DMS153 treated with DMSO at 0.1 percent for 48 hours (cell line): ENCODE measurements around the gene CNPY1.
"Not testable (repeated sequence)": the region's sequence is repeated elsewhere in the genome, so short reads cannot be mapped to it uniquely, and the experiment has no call there.

ENCODE experiments used
- DNase-seq: peaks from one replicate; lab custom pipeline; 2025; ENCODE audit not compliant: unreplicated experiment; lab: John Stamatoyannopoulos, UW

The CNPY1 gene

GRCh38 chr7:155534691-155535090 is 11.7 kb downstream of the CNPY1 start:
- no peak for DNase-seq

GRCh38 chr7:155533827-155534690 is 12.3 kb downstream of the CNPY1 start:
- DNase-seq: no peak

DNA sequence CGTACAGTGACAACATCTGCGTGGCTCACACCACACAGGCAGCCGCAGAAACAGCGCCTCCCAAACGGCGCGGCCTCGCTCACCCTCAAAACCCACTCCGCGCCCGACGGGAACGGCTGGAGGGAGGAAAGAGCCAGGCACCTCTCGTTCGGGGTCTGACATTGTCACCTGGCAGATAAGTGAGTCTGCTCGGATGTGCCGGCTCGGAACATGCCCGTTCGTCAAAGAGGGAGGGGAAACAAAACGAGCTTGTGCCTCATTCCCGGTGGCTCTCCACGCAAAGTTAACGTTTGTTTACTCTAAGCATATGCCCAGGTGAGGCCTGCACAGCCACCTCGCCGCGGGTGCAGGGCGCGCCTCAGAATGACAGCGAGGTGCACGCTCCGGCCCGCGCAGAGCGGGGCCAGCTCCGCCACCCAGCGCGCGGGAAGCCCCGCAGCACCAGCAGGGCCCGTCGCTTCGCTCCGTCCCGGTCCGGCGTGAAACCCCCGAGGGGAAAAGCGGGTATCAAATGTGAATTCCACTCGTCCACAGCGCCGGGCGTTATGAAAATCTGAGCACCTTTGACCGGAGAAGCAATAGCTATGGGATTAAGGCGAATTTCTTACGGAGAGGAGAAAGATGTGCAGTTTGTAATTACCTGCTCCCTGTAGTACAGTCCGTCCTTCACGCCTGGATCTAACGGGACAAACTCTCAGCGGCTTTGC is 13.1 kb downstream of the CNPY1 start:
- no peak for DNase-seq

DNA sequence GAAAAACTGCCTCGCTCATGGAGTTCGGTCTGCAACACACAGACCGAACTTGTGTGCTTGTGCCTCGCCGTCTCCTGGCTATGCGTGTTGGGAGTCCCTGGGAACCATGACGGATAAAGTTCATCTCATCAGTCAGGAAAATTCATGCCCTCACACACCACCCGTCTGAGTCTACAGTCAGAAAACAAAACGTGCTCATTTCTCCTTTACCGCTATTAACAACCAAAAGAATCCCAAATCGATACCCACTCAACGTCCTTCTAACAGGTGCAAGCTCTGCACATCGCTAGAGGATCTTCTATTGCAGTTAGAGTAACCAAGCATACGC is 13.6 kb downstream of the CNPY1 start:
- DNase-seq: no peak

DNA sequence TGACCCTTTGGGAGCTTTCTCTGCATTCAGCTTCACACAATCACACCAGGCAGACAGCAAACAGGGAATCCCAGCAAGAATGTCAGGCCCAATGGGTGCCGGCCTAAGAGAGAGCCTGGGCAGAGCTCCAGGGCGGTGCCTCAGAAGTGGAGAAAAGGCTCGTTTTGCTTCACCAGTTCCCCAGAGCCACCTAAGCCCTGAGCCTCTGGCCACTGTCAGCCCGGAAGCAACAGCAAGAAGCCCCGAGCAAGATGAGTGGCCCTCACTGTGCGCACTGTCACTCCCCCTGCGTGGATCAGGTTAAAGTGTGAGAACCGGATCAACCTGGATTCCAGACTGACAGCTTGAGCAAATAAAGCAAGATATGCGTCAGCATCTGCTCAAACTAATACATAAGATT is 14.7 kb downstream of the CNPY1 start:
- DNase-seq: no peak

DNA sequence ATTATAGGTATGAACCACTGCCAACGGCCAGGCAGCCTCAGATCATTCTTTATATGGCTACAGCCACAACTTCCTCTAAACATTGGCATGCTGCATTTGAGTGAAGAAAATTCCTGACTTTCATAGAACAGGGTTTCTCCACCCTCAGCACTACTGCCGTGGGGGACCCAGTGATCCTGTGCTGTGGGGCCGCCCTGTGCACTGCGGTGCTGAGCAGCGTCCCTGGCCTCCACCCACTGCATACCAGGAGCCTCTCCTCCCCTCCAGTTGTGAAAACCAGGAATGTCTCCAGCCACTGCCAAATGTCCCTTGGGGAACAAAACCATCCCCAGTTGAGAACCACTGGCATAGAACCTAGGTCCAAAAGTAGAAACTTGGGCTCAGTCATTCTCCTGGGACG is 15.8 kb downstream of the CNPY1 start:
- DNase-seq: no peak

- DNase-seq: no peak
Observed at GRCh38 chr7:155529845-155530244, 16.5 kb downstream of the CNPY1 start.

GRCh38 chr7:155529346-155529745 is 17.0 kb downstream of the CNPY1 start:
- no peak for DNase-seq

DNA sequence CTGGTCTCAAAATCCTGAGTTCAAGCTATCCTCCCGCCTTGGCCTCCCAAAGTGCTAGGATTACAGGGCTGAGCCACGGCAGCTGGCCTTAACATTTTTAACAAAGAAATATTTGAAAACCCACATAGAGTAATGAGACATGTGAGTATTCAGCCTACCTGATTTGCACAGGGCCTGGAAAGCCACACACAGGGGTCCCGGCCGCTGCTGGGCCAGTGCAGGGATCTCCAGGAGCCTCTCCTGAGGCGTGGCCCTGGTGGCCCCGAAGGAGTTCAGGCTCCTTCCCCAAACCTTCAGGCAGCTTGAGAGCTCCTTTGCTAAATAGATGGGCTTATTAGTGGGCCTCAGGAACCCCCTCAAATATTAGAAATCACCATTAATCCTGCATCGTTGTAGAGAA is 18.7 kb downstream of the CNPY1 start:
- DNase-seq: no peak

DNA sequence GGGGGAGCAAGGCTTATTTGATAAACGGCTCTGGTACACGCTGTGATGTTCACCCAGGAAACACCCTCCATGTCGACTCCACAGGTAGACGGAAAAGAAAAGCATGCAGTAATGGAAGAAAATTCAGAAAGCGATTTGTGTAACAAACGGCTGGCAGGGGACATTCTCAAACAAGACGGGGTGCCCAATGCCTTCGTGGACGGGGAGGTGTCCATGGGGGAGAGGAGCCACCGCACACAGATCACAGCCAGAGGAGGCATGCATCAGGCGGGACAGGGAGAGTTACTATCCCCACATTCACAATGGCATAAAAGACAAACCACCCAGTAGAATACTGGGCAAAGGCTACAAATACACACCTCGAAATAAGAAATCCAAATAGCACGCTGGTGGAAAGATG is 20.1 kb downstream of the CNPY1 start:
- no peak for DNase-seq

- DNase-seq: no peak
Observed at GRCh38 chr7:155524018-155524556, 22.3 kb downstream of the CNPY1 start.

- DNase-seq: no peak
Observed at GRCh38 chr7:155523168-155523675, 23.1 kb downstream of the CNPY1 start.

GRCh38 chr7:155521743-155522398 is 24.5 kb downstream of the CNPY1 start:
- DNase-seq: no peak

DNA sequence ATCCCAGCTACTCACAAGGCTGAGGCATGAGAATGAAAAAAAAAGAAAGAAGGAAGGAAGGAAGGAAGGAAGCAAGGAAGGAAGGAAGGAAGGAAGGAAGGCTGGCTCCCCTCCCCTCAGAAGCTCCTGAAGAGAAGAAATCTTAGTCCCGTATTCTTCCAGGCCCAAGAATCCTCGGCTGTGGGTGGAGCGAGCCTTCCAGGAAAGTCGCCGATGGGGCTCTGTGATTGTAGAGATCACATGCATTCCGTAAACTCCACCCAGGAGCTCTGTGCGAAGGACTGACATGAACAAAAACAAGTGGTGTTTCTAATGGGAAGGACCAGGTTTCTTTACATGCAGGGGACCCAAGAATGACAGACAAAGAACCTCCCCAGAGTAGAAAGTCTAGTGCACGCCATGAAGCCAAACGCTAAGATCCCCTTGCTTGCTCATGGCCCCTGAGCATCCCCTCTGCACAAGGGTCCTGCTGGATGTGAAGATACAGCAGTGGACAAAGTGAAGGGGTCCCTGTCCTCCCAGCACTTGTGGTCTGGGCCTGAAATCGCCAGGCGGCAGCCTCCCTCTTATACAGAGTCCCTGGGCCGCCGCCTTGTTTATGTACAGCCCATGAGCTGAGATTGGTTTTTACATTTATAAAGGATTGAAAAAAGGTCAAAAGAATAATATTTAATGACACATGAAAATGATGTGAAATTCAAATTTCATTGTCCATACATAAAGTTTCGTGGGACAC is 25.2 kb downstream of the CNPY1 start:
- DNase-seq: no peak

- no peak for DNase-seq
Observed at GRCh38 chr7:155520114-155520513, 26.2 kb downstream of the CNPY1 start.

DNA sequence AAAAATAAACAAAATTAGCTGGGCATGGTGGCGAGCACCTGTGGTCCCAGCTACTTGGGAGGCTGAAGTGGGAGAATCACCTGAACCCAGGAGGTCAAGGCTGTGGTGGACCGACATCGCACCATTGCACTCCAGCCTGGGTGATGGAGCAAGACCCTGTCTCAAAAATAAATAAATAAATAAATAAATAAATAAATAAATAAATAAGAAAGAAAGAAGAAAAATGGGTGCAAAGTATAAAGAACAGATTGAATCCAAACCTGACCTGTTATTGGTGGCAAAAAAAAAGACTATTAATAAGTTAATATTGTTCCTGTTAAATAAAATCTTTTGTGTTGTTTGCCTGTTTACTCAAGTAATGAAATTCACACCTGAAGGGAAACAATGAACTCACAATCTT is 27.0 kb downstream of the CNPY1 start:
- not testable (repeated sequence) for DNase-seq

DNA sequence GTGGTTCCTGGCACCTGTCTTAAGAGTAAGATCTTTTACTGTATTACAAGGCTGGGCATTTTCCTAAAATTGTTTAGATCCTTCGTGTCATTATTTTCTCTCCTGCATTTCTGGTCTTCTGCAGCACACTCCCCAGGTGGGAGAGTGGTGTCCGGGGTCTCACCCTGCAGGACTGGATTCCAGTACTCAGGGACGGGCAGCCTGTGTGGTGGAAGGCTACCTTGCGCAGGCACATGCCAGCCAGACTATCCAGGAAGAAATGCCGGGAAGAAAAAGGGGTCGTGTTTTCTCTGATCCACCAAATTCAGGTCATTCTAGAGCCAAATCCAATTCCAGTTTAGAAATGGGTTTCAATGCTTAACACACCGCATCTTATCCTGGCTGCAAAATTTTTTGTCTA is 27.7 kb downstream of the CNPY1 start:
- DNase-seq: no peak

- DNase-seq: no peak
Observed at GRCh38 chr7:155517969-155518368, 28.4 kb downstream of the CNPY1 start.

DNA sequence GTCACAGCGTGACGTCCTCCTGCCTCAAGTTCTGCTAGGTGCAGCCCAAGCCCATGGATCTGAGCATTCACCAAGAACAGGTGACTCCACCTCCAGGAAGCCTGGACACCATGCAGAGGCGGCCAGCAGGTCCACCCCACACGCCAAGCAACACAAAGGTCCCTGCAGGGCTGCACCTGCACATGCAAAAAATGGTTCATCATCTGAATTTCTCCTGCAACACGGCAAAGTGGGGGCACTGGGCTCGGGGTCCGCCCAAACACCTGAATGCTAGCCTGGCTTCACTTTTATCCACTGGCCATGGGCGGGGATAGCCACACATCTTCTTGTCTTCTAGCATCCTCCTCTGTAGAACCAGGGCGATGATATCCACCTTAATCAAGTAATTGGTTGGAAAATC is 28.9 kb downstream of the CNPY1 start:
- no peak for DNase-seq

DNA sequence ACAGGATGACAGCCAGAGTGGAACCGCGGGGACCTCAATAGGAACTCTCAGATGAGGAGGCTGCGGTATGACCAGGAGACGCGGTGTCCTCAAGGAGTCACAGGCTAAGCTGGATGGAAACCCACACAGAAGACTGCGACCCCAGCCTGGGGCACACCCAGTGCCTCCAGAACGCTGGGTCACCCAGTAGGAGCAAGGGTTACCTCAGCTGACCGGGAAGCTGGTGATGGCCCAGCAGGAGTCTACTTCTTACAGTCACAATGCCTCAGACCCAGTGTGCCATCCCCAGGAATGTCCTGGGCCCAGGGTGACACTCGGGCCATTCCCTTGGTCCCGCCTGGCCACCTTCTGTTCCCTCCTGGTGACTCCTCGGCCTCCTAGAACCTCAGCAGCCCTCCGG is 29.9 kb downstream of the CNPY1 start:
- DNase-seq: no peak

DNA sequence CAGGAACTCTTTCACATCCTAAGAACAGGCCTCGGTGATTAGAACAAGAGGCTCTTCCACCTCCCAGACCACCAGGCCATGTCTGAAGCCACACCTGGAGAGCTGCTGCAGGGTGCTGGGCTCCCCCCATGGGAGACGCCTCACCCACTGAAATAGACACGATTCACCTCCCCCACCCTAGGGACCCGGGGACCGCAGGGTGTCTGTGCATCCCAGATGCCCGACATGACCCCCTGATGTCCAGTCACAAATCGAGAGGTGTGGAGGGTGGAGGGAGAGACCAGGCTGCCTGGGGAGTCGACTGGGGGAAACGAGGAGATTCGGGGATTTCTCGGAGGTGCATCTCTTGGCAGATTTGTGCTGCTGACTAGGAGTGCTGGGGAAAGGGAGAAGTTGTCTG is 31.0 kb downstream of the CNPY1 start:
- no peak for DNase-seq
